OCI-LY1 (cell line): ENCODE results near the gene B4GALT5.

Experiments
- H2AFZ ChIP-seq: fragments of 200-600 bp; sonication (generic), shearing (Covaris generic); 2 replicates; pipeline ENCODE4 v1.6.0; 2014; ENCODE audit warnings: antibody characterized with exemption, mild to moderate bottlenecking, low read length
- H3F3A ChIP-seq: fragments of 200-600 bp; sonication (generic), shearing (Covaris generic); 2 replicates; pipeline ENCODE4 v1.6.0; 2014; ENCODE audit warnings: mild to moderate bottlenecking, antibody characterized with exemption, low read length, moderate library complexity; ENCODE audit not compliant: insufficient read depth
- H3K27ac ChIP-seq: fragments of 200-600 bp; sonication (generic); 2 replicates; pipeline ENCODE4 v1.5.1; 2014; ENCODE audit warnings: low read length, mixed run types, mild to moderate bottlenecking, low read depth; ENCODE audit not compliant: poor library complexity, severe bottlenecking
- H3K27me3 ChIP-seq: fragments of 200-600 bp; sonication (generic); 2 replicates; pipeline ENCODE4 v1.6.0; 2014; ENCODE audit warnings: antibody characterized with exemption, mild to moderate bottlenecking, low read length, moderate library complexity; ENCODE audit not compliant: insufficient read depth
- H3K36me3 ChIP-seq: fragments of 200-600 bp; sonication (generic); 2 replicates; pipeline ENCODE4 v1.6.1; 2014; ENCODE audit warnings: mild to moderate bottlenecking, antibody characterized with exemption, low read length, moderate library complexity, mixed read lengths; ENCODE audit not compliant: insufficient read depth
- H3K4me1 ChIP-seq: fragments of 200-600 bp; sonication (generic); 2 replicates; pipeline ENCODE4 v1.5.1; 2014; ENCODE audit warnings: mild to moderate bottlenecking, low read length, moderate library complexity; ENCODE audit not compliant: insufficient read depth, severe bottlenecking
- H3K4me2 ChIP-seq: fragments of 200-600 bp; sonication (generic), shearing (Covaris generic); 2 replicates; pipeline ENCODE4 v1.6.1; 2014; ENCODE audit warnings: low read length
- H3K4me3 ChIP-seq: fragments of 200-600 bp; sonication (generic); 2 replicates; pipeline ENCODE4 v1.5.1; 2014; ENCODE audit warnings: low read length, low read depth, mild to moderate bottlenecking, mixed read lengths; ENCODE audit not compliant: poor library complexity, severe bottlenecking
- H3K79me2 ChIP-seq: fragments of 200-600 bp; shearing (Covaris generic); 2 replicates; pipeline ENCODE4 v1.6.1; 2016; ENCODE audit warnings: mixed run types, low read length, mixed read lengths; ENCODE audit not compliant: insufficient read depth
- H3K9ac ChIP-seq: fragments of 200-600 bp; sonication (generic), shearing (Covaris generic); 2 replicates; pipeline ENCODE4 v1.6.1; 2014; ENCODE audit warnings: mild to moderate bottlenecking, low read length, mixed read lengths
- H3K9me2 ChIP-seq: fragments of 200-600 bp; sonication (generic), shearing (Covaris generic); 2 replicates; pipeline ENCODE4 v1.6.1; 2014; ENCODE audit warnings: low read depth, mild to moderate bottlenecking, low read length, mixed read lengths
- H3K9me3 ChIP-seq: fragments of 200-600 bp; shearing (Covaris generic); 2 replicates; pipeline ENCODE4 v1.6.1; 2014; ENCODE audit warnings: low read length, mixed read lengths
- H4K20me1 ChIP-seq: fragments of 200-600 bp; sonication (generic), shearing (Covaris generic); 2 replicates; pipeline ENCODE4 v1.6.0; 2016; ENCODE audit warnings: mild to moderate bottlenecking, low read length; ENCODE audit not compliant: insufficient read depth
- EZH2 ChIP-seq: fragments of 200-600 bp; sonication (generic), shearing (Covaris generic); IDR thresholded peaks from 2 replicates; pipeline ENCODE4 v1.8.0; 2017; ENCODE audit warnings: borderline replicate concordance, mixed run types, mild to moderate bottlenecking, antibody characterized with exemption, low read length, moderate library complexity, mixed read lengths
- TF ChIP-seq, protein P1 (sequence below): fragments of 200-600 bp; sonication (generic), shearing (Covaris generic); IDR thresholded peaks from 2 replicates; pipeline ENCODE4 v1.5.1; 2017; ENCODE audit warnings: mild to moderate bottlenecking, antibody characterized with exemption, low read length, moderate library complexity, mixed read lengths

Gene B4GALT5

DNA sequence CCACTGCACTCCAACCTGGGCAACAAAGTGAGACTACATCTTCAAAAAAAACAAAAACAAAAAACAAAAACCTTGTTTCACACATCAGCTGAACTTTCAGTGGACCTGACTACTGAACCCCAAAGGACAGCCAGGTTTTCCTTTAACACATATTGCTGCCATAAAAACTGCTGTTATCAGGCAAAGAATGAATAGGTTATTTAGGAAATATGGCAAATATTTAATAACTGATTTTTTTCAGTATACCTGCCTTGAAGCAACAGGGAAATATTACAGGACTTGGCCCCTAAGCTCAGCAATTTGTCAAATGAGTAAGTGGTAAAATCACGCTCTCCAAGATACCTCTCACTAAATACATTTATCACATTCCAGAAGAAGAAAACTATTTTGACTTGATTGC, 34.0 kb downstream of the B4GALT5 start:
- Histone ChIP-seq H3F3A (no peaks in the 10 kb centered on the region), H3K9me2 (no peaks in the 10 kb centered on the region), H3K4me2 (no peak overlapping the region), H3K4me1 (peaks cover 88% of the 10 kb centered on the region), H3K9ac (no peak overlapping the region), H3K9me3 (no peaks in the 10 kb centered on the region), H3K79me2 (peaks cover 97% of the 10 kb centered on the region), H3K36me3 (peaks cover 20% of the 10 kb centered on the region), H2AFZ (no peak overlapping the region), H3K4me3 (no peak overlapping the region), H4K20me1 (no peaks in the 10 kb centered on the region), H3K27ac (peak overlapping the region; percentile 89), H3K27me3 (no peaks in the 10 kb centered on the region)
- TF ChIP-seq, protein P1, sequence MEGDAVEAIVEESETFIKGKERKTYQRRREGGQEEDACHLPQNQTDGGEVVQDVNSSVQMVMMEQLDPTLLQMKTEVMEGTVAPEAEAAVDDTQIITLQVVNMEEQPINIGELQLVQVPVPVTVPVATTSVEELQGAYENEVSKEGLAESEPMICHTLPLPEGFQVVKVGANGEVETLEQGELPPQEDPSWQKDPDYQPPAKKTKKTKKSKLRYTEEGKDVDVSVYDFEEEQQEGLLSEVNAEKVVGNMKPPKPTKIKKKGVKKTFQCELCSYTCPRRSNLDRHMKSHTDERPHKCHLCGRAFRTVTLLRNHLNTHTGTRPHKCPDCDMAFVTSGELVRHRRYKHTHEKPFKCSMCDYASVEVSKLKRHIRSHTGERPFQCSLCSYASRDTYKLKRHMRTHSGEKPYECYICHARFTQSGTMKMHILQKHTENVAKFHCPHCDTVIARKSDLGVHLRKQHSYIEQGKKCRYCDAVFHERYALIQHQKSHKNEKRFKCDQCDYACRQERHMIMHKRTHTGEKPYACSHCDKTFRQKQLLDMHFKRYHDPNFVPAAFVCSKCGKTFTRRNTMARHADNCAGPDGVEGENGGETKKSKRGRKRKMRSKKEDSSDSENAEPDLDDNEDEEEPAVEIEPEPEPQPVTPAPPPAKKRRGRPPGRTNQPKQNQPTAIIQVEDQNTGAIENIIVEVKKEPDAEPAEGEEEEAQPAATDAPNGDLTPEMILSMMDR = no peak
- TF ChIP-seq EZH2 = no peak

DNA sequence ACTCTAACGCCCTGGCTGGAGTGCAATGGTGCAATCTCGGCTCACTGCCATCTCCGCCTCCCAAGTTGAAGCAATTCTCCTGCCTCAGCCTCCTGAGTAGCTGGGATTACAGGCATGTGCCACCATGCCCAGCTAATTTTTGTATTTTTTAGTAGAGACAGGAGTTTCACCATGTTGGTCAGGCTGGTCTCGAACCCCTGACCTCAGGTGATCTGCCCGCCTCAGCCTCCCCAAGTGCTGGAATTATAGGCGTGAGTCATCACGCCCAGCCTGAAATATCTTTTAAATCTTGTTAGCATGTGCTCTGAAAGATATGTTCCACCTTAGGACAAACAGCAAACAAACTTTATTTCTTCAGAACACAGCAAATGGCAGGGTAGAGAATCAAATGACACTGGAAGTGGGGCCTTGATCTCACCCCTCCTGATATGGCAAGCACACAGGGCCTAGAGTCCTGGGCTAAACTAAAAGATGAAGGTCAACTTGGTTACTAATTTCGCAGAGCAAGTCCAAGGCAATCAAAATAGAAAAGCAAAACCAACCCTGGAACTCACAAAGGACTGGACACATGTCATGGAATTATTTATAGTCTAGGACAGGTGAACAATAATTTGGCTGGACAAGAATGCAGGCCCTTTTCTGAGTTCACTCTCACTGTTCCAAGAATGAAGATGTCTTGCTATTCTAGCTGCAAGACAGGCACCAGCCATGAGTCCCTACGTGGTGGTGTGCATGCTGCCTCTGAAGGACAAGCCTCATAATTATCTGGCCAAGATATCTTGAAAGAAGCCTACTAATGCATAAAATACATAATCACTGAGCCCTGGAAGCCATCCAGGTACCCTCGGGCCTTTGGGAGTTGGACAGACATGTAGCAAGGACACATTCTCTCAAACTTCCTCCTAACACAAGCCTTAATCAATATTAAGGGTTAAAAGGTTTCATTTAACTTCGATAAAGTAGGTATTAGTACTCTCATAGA, 35.6 kb downstream of the B4GALT5 start:
- peaks cover 14% of the 10 kb centered on the region for H3K36me3 ChIP-seq
- H4K20me1 ChIP-seq = no peaks in the 10 kb centered on the region
- no peaks in the 10 kb centered on the region for H3K9me3 ChIP-seq
- H3K9me2 ChIP-seq = no peaks in the 10 kb centered on the region
- H2AFZ ChIP-seq = no peak overlapping the region
- H3K79me2 ChIP-seq = peaks cover 99% of the 10 kb centered on the region
- H3K4me2 ChIP-seq = peak overlapping the region; percentile 5; the same call in 1 of the 2 replicates
- H3K4me1 ChIP-seq = peaks cover 91% of the 10 kb centered on the region
- H3K9ac ChIP-seq = no peak overlapping the region; the same call in 1 of the 2 replicates
- no peak overlapping the region for H3K4me3 ChIP-seq
- H3K27me3 ChIP-seq = no peaks in the 10 kb centered on the region
- peak overlapping the region; percentile 89 for H3K27ac ChIP-seq
- no peaks in the 10 kb centered on the region for H3F3A ChIP-seq
- TF ChIP-seq, protein P1 = no peak
- no peak for TF ChIP-seq EZH2

DNA sequence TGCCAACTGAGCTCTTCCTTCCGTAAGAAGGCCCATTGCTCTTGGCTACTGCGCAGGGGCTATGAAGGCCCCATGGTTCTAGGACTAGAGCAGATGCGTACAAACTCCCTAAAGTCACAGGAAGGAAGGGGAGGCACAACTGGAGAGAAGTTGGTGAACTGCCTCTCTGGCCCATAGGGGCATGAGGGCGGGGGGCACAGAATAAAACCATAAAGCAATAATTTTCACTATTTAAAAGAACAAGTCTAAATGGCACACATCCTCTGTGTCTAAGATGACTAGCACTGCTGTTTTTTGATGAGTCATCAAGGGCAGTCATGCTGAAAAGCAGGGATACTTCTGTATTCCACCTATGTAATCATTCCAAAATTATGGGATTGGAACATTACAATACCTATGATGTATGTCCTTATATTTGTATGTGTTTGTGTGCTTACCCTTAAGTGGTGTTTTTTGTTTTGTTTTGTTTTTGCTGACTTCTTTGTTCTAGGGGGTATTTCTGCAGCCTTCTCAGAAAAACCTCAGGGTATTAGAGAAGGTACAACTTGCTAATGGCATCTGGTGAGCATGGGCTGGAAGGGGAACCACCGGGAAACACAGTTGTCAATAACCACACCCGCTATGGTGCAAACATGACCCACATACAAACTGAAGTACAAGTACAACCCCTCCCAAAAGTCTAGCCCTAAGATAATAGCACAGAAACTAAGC, 36.9 kb downstream of the B4GALT5 start:
- TF ChIP-seq, protein P1 = no peak
- TF ChIP-seq EZH2 = no peak
- H3K36me3 ChIP-seq = peaks cover 5% of the 10 kb centered on the region; the same call in 1 of the 2 replicates
- H3K79me2 ChIP-seq = peaks cover 98% of the 10 kb centered on the region
- peaks cover 94% of the 10 kb centered on the region for H3K4me1 ChIP-seq
- no peaks in the 10 kb centered on the region for H3K9me3 ChIP-seq
- peak overlapping the region; percentile 42 for H3K9ac ChIP-seq
- no peaks in the 10 kb centered on the region for H3K9me2 ChIP-seq
- no peak overlapping the region for H2AFZ ChIP-seq
- peak overlapping the region; percentile 23 for H3K4me3 ChIP-seq
- peak overlapping the region; percentile 52 for H3K4me2 ChIP-seq
- no peaks in the 10 kb centered on the region for H3K27me3 ChIP-seq
- H3F3A ChIP-seq = no peaks in the 10 kb centered on the region
- no peaks in the 10 kb centered on the region for H4K20me1 ChIP-seq
- H3K27ac ChIP-seq = peak overlapping the region; percentile 89
